ENCODE data around the gene INSR.

- TF ChIP-seq CTCF (IDR thresholded peaks at IDR 0.05) (no peak), POLR2A (IDR thresholded peaks at IDR 0.05) (no peak)
These were observed 121.4 kb downstream of the INSR start for GRCh38 chr19:7172794-7173193.
